Aorta (tissue), 5 donors: ENCODE results near the gene AKNA. TPM values are rescaled to one million over a fixed set of nuclear protein-coding genes. Genes with fewer than 3 reads are reported as not detected.

Experiments
- ATAC-seq: fragments of 200-7000 bp; cut with Tn5 transposase; one replicate; pipeline ENCODE4 v1.9.1; 2022; ENCODE audit warnings: moderate library complexity; ENCODE audit not compliant: low FRiP score
- DNase-seq, 2 donors: peaks; one replicate each; pipeline ENCODE4 v3.0.0-alpha.2; 2020
- H3K27ac ChIP-seq, 2 donors: one replicate each; pipeline ENCODE4 v1.5.1; 2013; ENCODE audit warnings: low read length in 2 of 2, mild to moderate bottlenecking in 2 of 2, moderate library complexity in 2 of 2, control low read depth in 1 of 2, inconsistent platforms in 1 of 2, low read depth in 1 of 2
- H3K27me3 ChIP-seq, 2 donors: one replicate each; pipeline ENCODE4 v1.6.1; 2013; ENCODE audit warnings: control low read depth in 1 of 2, low read length in 1 of 2, mild to moderate bottlenecking in 1 of 2, moderate library complexity in 1 of 2; ENCODE audit not compliant: insufficient read depth in 2 of 2, control insufficient read depth in 1 of 2
- H3K36me3 ChIP-seq, 2 donors: one replicate each; pipeline ENCODE4 v1.6.1; 2013; ENCODE audit warnings: control low read depth in 1 of 2, low read length in 1 of 2, mild to moderate bottlenecking in 1 of 2; ENCODE audit not compliant: insufficient read depth in 2 of 2, control insufficient read depth in 1 of 2
- H3K4me1 ChIP-seq, 2 donors: one replicate each; pipeline ENCODE4 v1.6.1; 2013; ENCODE audit warnings: low read length in 2 of 2, control low read depth in 1 of 2, mild to moderate bottlenecking in 1 of 2, moderate library complexity in 1 of 2; ENCODE audit not compliant: insufficient read depth in 2 of 2, control insufficient read depth in 1 of 2
- H3K4me3 ChIP-seq, 2 donors: one replicate each; pipeline ENCODE4 v1.5.1; 2013; ENCODE audit warnings: low read length in 2 of 2, control low read depth in 1 of 2, mild to moderate bottlenecking in 1 of 2
- H3K9me3 ChIP-seq: one replicate; pipeline ENCODE4 v1.6.1; 2013; ENCODE audit warnings: mild to moderate bottlenecking, low read length; ENCODE audit not compliant: control insufficient read depth
- WGBS, 2 donors: extraction: QIAGEN DNeasy Blood & Tissue Kit; methylation state at CpG; one replicate each; pipeline ENCODE4 v1.1.7; 2013; 5-methylcytosine and 5-hydroxymethylcytosine counted together
- intact Hi-C, 2 donors: fragments of 100-400 bp; cut with DNase I; formaldehyde crosslinking; loops; one replicate each; pipeline versions ENCODE4 v1.14.2 to v1.15.0; 2022
- polyA plus RNA-seq, 2 donors: library from polyadenylated mRNA; stranded (reverse); fragments of 200-250 nt; gene quantifications; one replicate each; pipeline ENCODE4 v1.2.3, GENCODE V29; 2013
- total RNA-seq, 2 donors: library from RNA; stranded (reverse); fragmentation: NEBNext Ultra II Directional; extraction: Animal tissue kit (Norgen Biotek cat#: 25700); gene quantifications; one replicate each; pipeline ENCODE4 v1.2.1, GENCODE V29; 2021
- donor health status: healthy with polysubstance abuse.
- donor health status: Bipolar disorder and iron deficiency.
- donor health status: DM: no; HTN: no; CAD: no.
- donor health status: DM: no; HTN: no; CAD: no.
- donor health status: DM: yes; HTN: yes; CAD: no.

AKNA gene
- total and polyA plus RNA-seq, 4 donors: 11.9 to 56.0 (median 32.0) TPM

DNA sequence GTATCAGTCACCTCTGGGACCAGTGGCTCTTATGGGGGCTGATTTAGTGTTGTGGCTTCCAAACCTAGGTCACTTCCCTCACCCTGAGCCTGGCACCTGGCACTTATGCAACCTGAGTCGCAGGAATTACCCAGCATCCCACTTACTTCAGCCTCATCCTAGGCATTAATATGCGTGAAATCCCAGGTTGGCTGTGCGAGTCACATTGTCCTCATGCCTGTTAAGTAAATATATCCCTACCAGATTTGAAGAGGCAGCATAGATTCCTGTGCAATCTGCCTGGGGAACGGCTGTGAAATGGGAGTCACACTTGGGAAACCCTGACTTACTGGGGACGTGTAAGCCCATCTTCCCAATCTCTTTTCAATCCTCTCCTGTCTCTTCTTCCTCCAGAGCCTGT lies 42.7 kb upstream of the AKNA start:
- intact Hi-C loops: no loop called here
- no peaks in the 10 kb centered on the region for H3K36me3 ChIP-seq
- H3K27me3 ChIP-seq: no peaks in the 10 kb centered on the region
- DNase-seq (no peak), ATAC-seq (no peak)
- H3K27ac ChIP-seq: no peak overlapping the region
- no peaks in the 10 kb centered on the region for H3K9me3 ChIP-seq
- H3K4me1 ChIP-seq: no peaks in the 10 kb centered on the region
- WGBS, 2 donors: 78 to 89% methylated on average over 5 of the region's 5 CpGs
- no peak overlapping the region for H3K4me3 ChIP-seq

GRCh38 chr9:114429488-114429887 lies 41.7 kb upstream of the AKNA start:
- Histone ChIP-seq H3K4me3 (no peak overlapping the region), H3K9me3 (no peaks in the 10 kb centered on the region), H3K27ac (no peak overlapping the region), H3K36me3 (no peaks in the 10 kb centered on the region), H3K4me1 (no peaks in the 10 kb centered on the region), H3K27me3 (no peaks in the 10 kb centered on the region)
- 84 to 90% methylated on average over 6 of the region's 6 CpGs for WGBS, 2 donors
- DNase-seq: no peak
- no peak for ATAC-seq
- intact Hi-C loops: no loop called here

DNA sequence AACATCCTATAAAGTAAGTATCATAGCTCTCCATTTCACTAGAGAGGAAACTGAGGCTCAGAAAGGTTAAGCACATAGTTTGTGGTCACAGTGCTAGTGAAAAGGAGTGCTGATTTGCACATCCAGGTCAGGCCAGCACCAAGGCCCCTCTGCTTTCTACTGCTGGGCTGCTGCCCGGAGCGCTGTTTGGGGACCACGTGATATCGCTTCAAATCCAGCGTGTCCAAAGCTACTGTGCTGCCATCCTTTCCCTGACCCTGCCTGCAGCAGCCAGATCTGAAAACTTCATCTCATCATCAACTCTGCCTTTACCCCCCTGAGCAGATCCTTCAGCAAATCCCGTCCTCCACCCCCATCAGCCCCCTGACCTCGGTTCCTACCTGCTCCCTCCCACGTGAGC lies 40.7 kb upstream of the AKNA start:
- no peak overlapping the region for H3K27ac ChIP-seq
- H3K4me3 ChIP-seq: no peak overlapping the region
- no peaks in the 10 kb centered on the region for H3K27me3 ChIP-seq
- ATAC-seq (no peak), DNase-seq (no peak)
- no peaks in the 10 kb centered on the region for H3K36me3 ChIP-seq
- 91% methylated on average over 8 of the region's 8 CpGs for WGBS, 2 donors
- intact Hi-C loops: no loop called here
- no peaks in the 10 kb centered on the region for H3K9me3 ChIP-seq
- H3K4me1 ChIP-seq: no peaks in the 10 kb centered on the region

GRCh38 chr9:114427644-114428043 lies 39.9 kb upstream of the AKNA start:
- intact Hi-C loops: no loop called here
- Histone ChIP-seq H3K9me3 (no peaks in the 10 kb centered on the region), H3K4me3 (no peak overlapping the region), H3K27me3 (no peaks in the 10 kb centered on the region), H3K27ac (no peak overlapping the region), H3K36me3 (no peaks in the 10 kb centered on the region), H3K4me1 (no peaks in the 10 kb centered on the region)
- DNase-seq (no peak), ATAC-seq (no peak)
- 93 to 95% methylated on average over 4 of the region's 4 CpGs for WGBS, 2 donors

- DNase-seq (no peak), ATAC-seq (no peak)
- Histone ChIP-seq H3K27me3 (no peaks in the 10 kb centered on the region), H3K27ac (no peak overlapping the region), H3K36me3 (no peaks in the 10 kb centered on the region), H3K4me1 (no peaks in the 10 kb centered on the region), H3K4me3 (no peak overlapping the region), H3K9me3 (no peaks in the 10 kb centered on the region)
- intact Hi-C loops: no loop called here
- WGBS, 2 donors: 88 to 90% methylated on average over 18 of the region's 18 CpGs
Measured at GRCh38 chr9:114426046-114426948, 38.5 kb upstream of the AKNA start.

- H3K27ac ChIP-seq: no peak overlapping the region
- no peak for DNase-seq
- intact Hi-C loops: no loop called here
- no peaks in the 10 kb centered on the region for H3K9me3 ChIP-seq
- ATAC-seq: no peak
- no peak overlapping the region for H3K4me3 ChIP-seq
- 88% methylated on average over 11 of the region's 11 CpGs for WGBS, 2 donors
- H3K4me1 ChIP-seq: no peaks in the 10 kb centered on the region
- no peaks in the 10 kb centered on the region for H3K27me3 ChIP-seq
- no peaks in the 10 kb centered on the region for H3K36me3 ChIP-seq
Measured at GRCh38 chr9:114425126-114425525, 37.3 kb upstream of the AKNA start.

DNA sequence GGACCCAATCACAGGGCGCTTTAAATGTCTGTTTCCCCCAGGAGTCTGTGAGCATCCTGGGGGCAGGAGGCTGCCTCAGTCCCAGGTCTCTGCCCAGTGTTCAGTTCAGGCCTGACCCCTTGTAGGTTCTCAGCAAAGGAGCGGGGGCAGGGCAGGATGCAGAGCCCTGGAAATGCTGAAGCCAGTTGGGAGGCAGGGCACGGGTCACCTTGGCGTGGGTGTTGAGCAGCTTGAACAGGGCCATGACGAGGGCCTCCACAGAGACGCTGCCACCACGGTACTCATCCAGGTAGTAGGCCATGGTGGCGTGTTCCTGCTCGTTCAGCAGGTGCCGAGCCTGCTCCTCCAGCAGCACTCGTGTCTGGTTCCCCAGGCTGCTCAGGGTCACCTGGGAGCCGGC lies 36.3 kb upstream of the AKNA start:
- H3K36me3 ChIP-seq: no peaks in the 10 kb centered on the region
- intact Hi-C loops: no loop called here
- ATAC-seq (no peak), DNase-seq (no peak)
- no peaks in the 10 kb centered on the region for H3K4me1 ChIP-seq
- H3K27ac ChIP-seq: no peak overlapping the region
- 90% methylated on average over 12 of the region's 12 CpGs for WGBS, 2 donors
- no peak overlapping the region for H3K4me3 ChIP-seq
- H3K9me3 ChIP-seq: no peaks in the 10 kb centered on the region
- H3K27me3 ChIP-seq: no peaks in the 10 kb centered on the region

DNA sequence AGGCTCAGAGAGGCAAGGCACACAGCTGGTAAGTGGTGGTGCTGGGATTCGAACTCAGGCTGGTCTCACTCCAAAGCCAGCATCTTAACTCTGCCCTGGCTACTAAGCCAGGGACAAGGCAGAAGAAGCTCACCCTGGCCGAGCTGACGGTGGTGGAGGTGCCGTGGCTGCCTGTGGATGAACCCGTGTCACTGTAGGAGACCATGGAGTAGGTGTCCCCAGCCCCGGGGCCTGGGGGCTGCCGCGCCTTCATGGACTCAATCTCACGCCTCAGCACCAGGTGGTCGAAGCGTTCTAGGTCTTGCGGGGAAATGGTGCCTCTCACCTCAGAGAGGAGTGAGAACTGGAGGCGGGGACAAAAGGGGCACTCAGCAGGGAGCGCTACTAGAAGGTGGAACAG lies 35.4 kb upstream of the AKNA start:
- ATAC-seq (no peak), DNase-seq (no peak)
- Histone ChIP-seq H3K4me1 (no peaks in the 10 kb centered on the region), H3K9me3 (no peaks in the 10 kb centered on the region), H3K4me3 (no peak overlapping the region), H3K36me3 (no peaks in the 10 kb centered on the region), H3K27me3 (no peaks in the 10 kb centered on the region), H3K27ac (no peak overlapping the region)
- intact Hi-C loops: no loop called here
- 93% methylated on average over 14 of the region's 14 CpGs for WGBS, 2 donors

GRCh38 chr9:114421147-114421546 lies 33.4 kb upstream of the AKNA start:
- Histone ChIP-seq H3K4me3 (no peak overlapping the region), H3K36me3 (no peaks in the 10 kb centered on the region), H3K27me3 (no peaks in the 10 kb centered on the region), H3K4me1 (no peaks in the 10 kb centered on the region), H3K9me3 (no peaks in the 10 kb centered on the region), H3K27ac (no peak overlapping the region)
- DNase-seq (no peak), ATAC-seq (no peak)
- WGBS, 2 donors: 87 to 97% methylated on average over 2 of the region's 2 CpGs
- intact Hi-C loops: no loop called here
